Measurements from ENCODE around the gene PTER. TPM values are rescaled to one million over a fixed set of nuclear protein-coding genes. Genes with fewer than 3 reads are reported as not detected.

Gene PTER
- total RNA-seq, 1 experiment from 2014 or later, result 25.8 TPM

GRCh38 chr10:16436367-16436757 is 448 bp upstream of the PTER start:
- H2AFZ ChIP-seq (ENCODE audit: low read depth, low read length, poor library complexity, severe bottlenecking), result peak overlapping the region; percentile 44
- H3K4me2 ChIP-seq (ENCODE audit: low read length), result peak overlapping the region; percentile 87
- no peaks in the 10 kb centered on the region for H3K9me3 ChIP-seq (ENCODE audit: control insufficient read depth in 1 of 2, insufficient read depth in 1 of 2, low read depth in 1 of 2, low read length in 2 of 2)
- peak overlapping the region; percentile 29 for H3K9ac ChIP-seq (ENCODE audit: low read length)
- no peaks in the 10 kb centered on the region for H3K9me2 ChIP-seq (ENCODE audit: insufficient read depth)
- no peaks in the 10 kb centered on the region for H4K20me1 ChIP-seq (ENCODE audit: insufficient read depth)
- peaks cover 19 to 43% of the 10 kb centered on the region in 2 experiments for H3K4me1 ChIP-seq (ENCODE audit: control insufficient read depth in 1 of 2, insufficient read depth in 2 of 2, low read length in 2 of 2)
- H3K36me3 ChIP-seq (ENCODE audit: control insufficient read depth in 1 of 2, insufficient read depth in 2 of 2, low read length in 2 of 2), result peaks cover 0 to 3% of the 10 kb centered on the region in 2 experiments; a peak in 2 of 4 replicates
- H3K79me2 ChIP-seq (ENCODE audit: insufficient read depth, low read length), result peaks cover 43% of the 10 kb centered on the region
- intact Hi-C loops (cut with micrococcal nuclease), result loop anchor here (2.0 kb wide), 1 partner anchor 380 kb away; the partner anchor contains the start of gene RSU1
- no peak overlapping the region for H3K27ac ChIP-seq (ENCODE audit: low read depth, low read length)
- CTCF ChIA-PET, result no interaction called here
- DNase-seq (ENCODE audit: low read depth, low spot score) (no peak), ATAC-seq (peak; percentile 10)
- RAD21 ChIA-PET (ENCODE audit: low non-redundant PET in 1 of 2, low total read pairs in 2 of 2, uncharacterized antibody in 2 of 2, unreplicated experiment in 2 of 2), result no interaction called here
- POLR2A ChIA-PET, result interaction anchor here (1.3 kb wide), 1 partner anchor 29 kb away, joined by 4 read pairs; no protein-coding TSS in a partner anchor
- BruUV-seq (replicated peaks), result no TSS peak
- no peak; the same call in 1 of the 2 replicates for TF ChIP-seq MAX (IDR thresholded peaks at IDR 0.05)
- no peak for TF ChIP-seq SRF (IDR thresholded peaks at IDR 0.05; ENCODE audit: low read depth)
- no peak for TF ChIP-seq SIN3A (IDR thresholded peaks at IDR 0.05; ENCODE audit: low read depth)
- H3K27me3 ChIP-seq (ENCODE audit: insufficient read depth, low read length), result no peaks in the 10 kb centered on the region
- H3K4me3 ChIP-seq (replicated peaks in 1 of 2; ENCODE audit: low read depth in 1 of 2, low read length in 2 of 2), result peak overlapping the region; percentile 62 to 67

DNA sequence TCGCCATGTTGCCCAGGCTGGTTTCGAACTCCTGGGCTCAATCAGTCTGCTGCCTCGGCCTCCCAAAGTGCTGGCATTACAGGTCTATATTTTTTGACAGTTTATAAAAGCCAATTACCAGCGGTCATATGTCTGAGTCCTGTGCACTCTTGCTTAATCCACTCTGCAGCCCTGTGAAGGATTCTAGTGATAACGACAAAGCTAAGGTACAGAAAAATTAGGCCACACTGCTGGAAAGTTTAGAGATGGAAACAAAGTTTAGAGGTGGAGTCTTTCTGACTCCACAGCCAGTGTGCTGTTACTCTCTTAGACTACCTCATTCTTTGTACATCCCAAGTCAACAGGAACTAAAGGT is 707 bp downstream of the PTER start:
- ChIA-PET RAD21 (ENCODE audit: low non-redundant PET in 1 of 2, low total read pairs in 2 of 2, uncharacterized antibody in 2 of 2, unreplicated experiment in 2 of 2) (no interaction called here), POLR2A (interaction anchor here (0.7 to 1.3 kb wide), 3 partner anchors 9 to 30 kb away, joined by 3 to 4 read pairs (median 4); no protein-coding TSS in a partner anchor)
- DNase-seq (ENCODE audit: low read depth, low spot score), result no peak
- no peak for TF ChIP-seq FOSL1 (IDR thresholded peaks at IDR 0.05; ENCODE audit: low read depth)
- TF ChIP-seq CBX3 (IDR thresholded peaks at IDR 0.05; ENCODE audit: low read depth), result no peak
- TF ChIP-seq ZNF274 (IDR thresholded peaks at IDR 0.05; ENCODE audit: low read depth, low read length), result no peak
- TF ChIP-seq YY1 (IDR thresholded peaks at IDR 0.05; ENCODE audit: extremely low read depth, insufficient replicate concordance, low read depth, low read length), result no peak
- TF ChIP-seq ELF1 (IDR thresholded peaks at IDR 0.05; ENCODE audit: borderline replicate concordance, low read depth), result no peak
- no peak for TF ChIP-seq ZFX (IDR thresholded peaks at IDR 0.05)
- no peak for TF ChIP-seq EZH2 (IDR thresholded peaks at IDR 0.05)
- no peak for TF ChIP-seq RAD21 (IDR thresholded peaks at IDR 0.05; ENCODE audit: low read depth)
- TF ChIP-seq CTCF (IDR thresholded peaks at IDR 0.05 in 2 of 3, conservative IDR thresholded peaks at IDR 0.05 in 1 of 3; ENCODE audit: borderline replicate concordance in 1 of 3, insufficient read depth in 1 of 3, low read depth in 2 of 3, low read length in 2 of 3), result no peak
- no peak for TF ChIP-seq POLR2A (IDR thresholded peaks at IDR 0.05; ENCODE audit: borderline replicate concordance, extremely low read depth, insufficient read depth, insufficient read length)
- TF ChIP-seq SRF (IDR thresholded peaks at IDR 0.05; ENCODE audit: low read depth), result no peak
- no peak for TF ChIP-seq ATF3 (IDR thresholded peaks at IDR 0.05)
- TF ChIP-seq EGR1 (IDR thresholded peaks at IDR 0.05; ENCODE audit: low read depth), result no peak
- TF ChIP-seq, protein P1, sequence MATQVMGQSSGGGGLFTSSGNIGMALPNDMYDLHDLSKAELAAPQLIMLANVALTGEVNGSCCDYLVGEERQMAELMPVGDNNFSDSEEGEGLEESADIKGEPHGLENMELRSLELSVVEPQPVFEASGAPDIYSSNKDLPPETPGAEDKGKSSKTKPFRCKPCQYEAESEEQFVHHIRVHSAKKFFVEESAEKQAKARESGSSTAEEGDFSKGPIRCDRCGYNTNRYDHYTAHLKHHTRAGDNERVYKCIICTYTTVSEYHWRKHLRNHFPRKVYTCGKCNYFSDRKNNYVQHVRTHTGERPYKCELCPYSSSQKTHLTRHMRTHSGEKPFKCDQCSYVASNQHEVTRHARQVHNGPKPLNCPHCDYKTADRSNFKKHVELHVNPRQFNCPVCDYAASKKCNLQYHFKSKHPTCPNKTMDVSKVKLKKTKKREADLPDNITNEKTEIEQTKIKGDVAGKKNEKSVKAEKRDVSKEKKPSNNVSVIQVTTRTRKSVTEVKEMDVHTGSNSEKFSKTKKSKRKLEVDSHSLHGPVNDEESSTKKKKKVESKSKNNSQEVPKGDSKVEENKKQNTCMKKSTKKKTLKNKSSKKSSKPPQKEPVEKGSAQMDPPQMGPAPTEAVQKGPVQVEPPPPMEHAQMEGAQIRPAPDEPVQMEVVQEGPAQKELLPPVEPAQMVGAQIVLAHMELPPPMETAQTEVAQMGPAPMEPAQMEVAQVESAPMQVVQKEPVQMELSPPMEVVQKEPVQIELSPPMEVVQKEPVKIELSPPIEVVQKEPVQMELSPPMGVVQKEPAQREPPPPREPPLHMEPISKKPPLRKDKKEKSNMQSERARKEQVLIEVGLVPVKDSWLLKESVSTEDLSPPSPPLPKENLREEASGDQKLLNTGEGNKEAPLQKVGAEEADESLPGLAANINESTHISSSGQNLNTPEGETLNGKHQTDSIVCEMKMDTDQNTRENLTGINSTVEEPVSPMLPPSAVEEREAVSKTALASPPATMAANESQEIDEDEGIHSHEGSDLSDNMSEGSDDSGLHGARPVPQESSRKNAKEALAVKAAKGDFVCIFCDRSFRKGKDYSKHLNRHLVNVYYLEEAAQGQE (IDR thresholded peaks at IDR 0.05; ENCODE audit: low read depth), result no peak

More for the DNA sequence above, 707 bp downstream of the PTER start:
- CTCF ChIA-PET, result no interaction called here
- H2AFZ ChIP-seq (ENCODE audit: low read depth, low read length, poor library complexity, severe bottlenecking), result no peak overlapping the region
- H3K27ac ChIP-seq (ENCODE audit: low read depth, low read length), result peak overlapping the region; percentile 70
- H3K9me2 ChIP-seq (ENCODE audit: insufficient read depth), result no peaks in the 10 kb centered on the region
- BruUV-seq (replicated peaks), result no TSS peak
- peak overlapping the region; percentile 62 to 67 for H3K4me3 ChIP-seq (replicated peaks in 1 of 2; ENCODE audit: low read depth in 1 of 2, low read length in 2 of 2)
- intact Hi-C loops (cut with micrococcal nuclease), result loop anchor here (2.0 kb wide), 1 partner anchor 379 kb away; the partner anchor contains the start of gene RSU1
- peaks cover 0 to 4% of the 10 kb centered on the region in 2 experiments; a peak in 2 of 4 replicates for H3K36me3 ChIP-seq (ENCODE audit: control insufficient read depth in 1 of 2, insufficient read depth in 2 of 2, low read length in 2 of 2)
- peaks cover 19 to 43% of the 10 kb centered on the region in 2 experiments for H3K4me1 ChIP-seq (ENCODE audit: control insufficient read depth in 1 of 2, insufficient read depth in 2 of 2, low read length in 2 of 2)
- no peaks in the 10 kb centered on the region for H3K9me3 ChIP-seq (ENCODE audit: control insufficient read depth in 1 of 2, insufficient read depth in 1 of 2, low read depth in 1 of 2, low read length in 2 of 2)
- peak overlapping the region; percentile 87 for H3K4me2 ChIP-seq (ENCODE audit: low read length)
- ATAC-seq, result no peak
- peak overlapping the region; percentile 75 for H3K9ac ChIP-seq (ENCODE audit: low read length)
- H4K20me1 ChIP-seq (ENCODE audit: insufficient read depth), result no peaks in the 10 kb centered on the region
- peaks cover 53% of the 10 kb centered on the region for H3K79me2 ChIP-seq (ENCODE audit: insufficient read depth, low read length)
- no peaks in the 10 kb centered on the region for H3K27me3 ChIP-seq (ENCODE audit: insufficient read depth, low read length)

All from HCT116 (cell line).